ENCODE results near the gene STUB1. TPM values are rescaled to one million over a fixed set of nuclear protein-coding genes. Genes with fewer than 3 reads are reported as not detected.

The STUB1 gene
- total and polyA plus RNA-seq, 10 of the 15 experiments (the other 5 are each of a cell fraction or from before 2014, with no cell fraction given) = 4.2 to 136 (median 67.1) TPM

- no peak within 1 kb of the TSS for H3K9ac ChIP-seq (ENCODE audit: control insufficient read depth, insufficient read depth, low read length)
- ChIA-PET SMC1A (ENCODE audit: uncharacterized antibody, unreplicated experiment) (no interaction called here), CTCF (no interaction called here), RAD21 (ENCODE audit: unreplicated experiment) (no interaction called here), POLR2A (no interaction called here)
- no peaks in the 10 kb centered on the region for H3K27me3 ChIP-seq (replicated peaks in 1 of 2; ENCODE audit: control insufficient read depth in 2 of 2, insufficient read depth in 2 of 2, low read length in 1 of 2)
- H3K4me2 ChIP-seq (ENCODE audit: control insufficient read depth, insufficient read depth) = no peak within 1 kb of the TSS
- H3K27ac ChIP-seq (ENCODE audit: control insufficient read depth, insufficient read depth) = no peak within 1 kb of the TSS
- no peaks in the 10 kb centered on the region for H4K20me1 ChIP-seq (ENCODE audit: control insufficient read depth, insufficient read depth)
- H3K36me3 ChIP-seq (ENCODE audit: control insufficient read depth in 2 of 2, insufficient read depth in 2 of 2, low read length in 1 of 2) = peaks cover 0 to 4% of the 10 kb centered on the region in 2 experiments; a peak in 3 of 4 replicates
- no peaks in the 10 kb centered on the region; the same call in 1 of the 2 replicates for H3K4me1 ChIP-seq (ENCODE audit: control insufficient read depth, insufficient read depth, low read length)
- intact Hi-C loops (cut with micrococcal nuclease; ENCODE audit: unreplicated experiment) = no loop called here
- no peak; the same call in 2 of the 3 replicates for ATAC-seq
- 9% methylated on average over 19 of the region's 23 CpGs for WGBS (ENCODE audit: insufficient coverage, insufficient replicate concordance, low lambda C conversion rate, missing lambda C conversion rate)
- DNase-seq (ENCODE audit: low read depth, low spot score) = no peak
- no peaks in the 10 kb centered on the region for H3K9me3 ChIP-seq (replicated peaks; ENCODE audit: control insufficient read depth, insufficient read depth, low read length)
- H3K79me2 ChIP-seq (ENCODE audit: control insufficient read depth, insufficient read depth, low read length) = peaks cover 12% of the 10 kb centered on the region
- no peak for FAIRE-seq
- in situ Hi-C loops (cut with MboI) = no loop called here
- no peak for TF ChIP-seq TARDBP (IDR thresholded peaks at IDR 0.05; ENCODE audit: borderline replicate concordance)
- TF ChIP-seq ATF7 (IDR thresholded peaks at IDR 0.05; ENCODE audit: low read depth) = no peak
- TF ChIP-seq SP1 (IDR thresholded peaks at IDR 0.05; ENCODE audit: low read depth, low read length) = no peak
- no peak for TF ChIP-seq MXI1 (IDR thresholded peaks at IDR 0.05; ENCODE audit: low read depth, low read length)
- TF ChIP-seq CEBPZ (IDR thresholded peaks at IDR 0.05; ENCODE audit: low read depth, low read length) = no peak
- TF ChIP-seq CHD2 (IDR thresholded peaks at IDR 0.05; ENCODE audit: borderline replicate concordance, low read depth, low read length) = no peak
- no peak for TF ChIP-seq GATAD2B (conservative IDR thresholded peaks at IDR 0.05; ENCODE audit: low read depth)
- no peak for TF ChIP-seq NRF1 (conservative IDR thresholded peaks at IDR 0.05; ENCODE audit: low read depth, low read length)
- no peak within 1 kb of the TSS for H3K4me3 ChIP-seq
- H2AFZ ChIP-seq (ENCODE audit: control insufficient read depth, low read depth, low read length) = no peak within 1 kb of the TSS
- no TSS peak for BruUV-seq (replicated peaks)
Observed at GRCh38 chr16:630815-631405, 49.3 kb upstream of the STUB1 start, which contains the start of gene WFIKKN1. Gene WFIKKN1, plus strand, starts transcription at chr16:630985. Its CDS starts 269 bp downstream, at chr16:631254.
